GM21717 (cell line): ENCODE measurements around the gene TPT1.
"Not testable (repeated sequence)": the region's sequence is repeated elsewhere in the genome, so short reads cannot be mapped to it uniquely, and the experiment has no call there.

Source experiments
- ATAC-seq: cut with Tn5 transposase; IDR thresholded peaks from one replicate; pipeline ENCODE4 v1.9.1; 2021; ENCODE audit warnings: mild to moderate bottlenecking, moderate library complexity; ENCODE audit not compliant: unreplicated experiment

Gene TPT1

DNA sequence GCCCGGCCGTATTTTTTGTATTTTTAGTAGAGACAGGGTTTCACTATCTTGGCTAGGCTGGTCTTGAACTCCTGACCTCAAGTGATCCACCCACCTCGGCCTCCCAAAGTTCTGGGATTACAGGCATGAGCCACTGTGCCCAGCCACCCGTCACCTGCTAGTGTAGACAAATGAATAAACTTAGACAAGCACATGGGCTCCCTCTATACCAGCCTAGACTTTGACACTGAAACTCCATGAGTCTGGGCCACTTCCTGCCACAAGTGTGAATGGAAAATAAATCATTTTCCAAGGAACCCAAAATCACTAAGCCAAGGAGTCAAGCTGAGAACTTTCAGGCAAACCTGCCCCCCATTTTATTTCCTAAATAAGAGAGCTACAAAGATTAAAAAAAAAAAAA, 27.0 kb upstream of the TPT1 start:
- no peak for ATAC-seq

DNA sequence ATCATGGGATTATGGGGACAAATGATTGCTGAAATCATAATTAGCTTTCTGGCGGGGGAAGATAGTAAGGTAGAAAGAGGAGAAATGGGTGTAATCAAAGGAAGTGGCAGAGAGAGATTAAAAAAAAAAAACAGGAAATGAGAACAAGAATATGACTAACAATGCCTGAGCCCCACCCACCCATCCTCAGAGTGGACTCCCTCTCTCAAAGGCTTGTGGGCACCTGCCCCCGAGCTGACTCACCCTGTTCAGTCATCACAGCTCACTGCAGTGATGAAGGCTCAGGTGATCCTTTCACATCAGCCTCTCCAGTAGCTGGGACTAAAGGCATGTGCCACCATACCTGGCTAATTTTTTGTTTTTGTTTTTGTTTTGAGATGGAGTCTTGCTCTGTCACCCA, 26.4 kb upstream of the TPT1 start:
- peak; percentile 91 for ATAC-seq

DNA sequence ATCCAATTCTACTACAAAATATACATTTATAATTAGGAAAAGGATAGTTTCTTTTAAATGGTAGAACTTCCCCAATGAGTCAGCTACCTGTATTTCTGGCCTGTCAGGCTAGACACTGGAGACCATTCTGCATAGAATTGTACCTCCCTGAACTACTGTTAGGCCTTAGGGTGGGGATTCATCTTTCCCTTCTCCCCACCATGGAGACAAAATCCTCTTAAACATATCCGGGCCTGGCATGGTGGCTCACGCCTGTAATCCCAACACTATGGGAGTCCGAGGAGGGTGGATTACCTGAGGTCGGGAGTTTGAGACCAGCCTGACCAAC, 24.5 kb upstream of the TPT1 start:
- no peak for ATAC-seq

- ATAC-seq, result no peak
Observed at GRCh38 chr13:45364876-45365557, 24.0 kb upstream of the TPT1 start.

DNA sequence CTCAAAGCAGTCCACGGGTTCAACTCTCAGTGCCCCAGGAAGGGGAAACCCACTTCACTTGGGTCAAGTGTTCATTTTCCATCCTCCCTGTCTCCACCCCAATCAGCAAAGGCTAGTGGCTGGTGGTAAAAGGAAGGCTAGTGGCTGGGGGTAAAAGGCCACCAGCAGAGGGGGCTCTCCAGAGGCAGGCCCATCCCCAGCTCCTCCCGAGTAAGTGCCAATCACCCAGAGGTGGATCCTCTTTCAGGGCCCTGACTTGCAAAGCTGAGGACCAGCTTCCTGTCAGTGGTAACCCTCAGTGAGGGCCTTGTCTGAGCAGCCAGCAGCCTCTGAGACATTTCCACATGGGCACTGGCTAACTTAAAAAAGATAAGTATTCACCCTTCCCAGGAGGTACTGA, 22.0 kb upstream of the TPT1 start:
- no peak for ATAC-seq

- ATAC-seq, result no peak
Observed at GRCh38 chr13:45361596-45362206, 20.7 kb upstream of the TPT1 start.

DNA sequence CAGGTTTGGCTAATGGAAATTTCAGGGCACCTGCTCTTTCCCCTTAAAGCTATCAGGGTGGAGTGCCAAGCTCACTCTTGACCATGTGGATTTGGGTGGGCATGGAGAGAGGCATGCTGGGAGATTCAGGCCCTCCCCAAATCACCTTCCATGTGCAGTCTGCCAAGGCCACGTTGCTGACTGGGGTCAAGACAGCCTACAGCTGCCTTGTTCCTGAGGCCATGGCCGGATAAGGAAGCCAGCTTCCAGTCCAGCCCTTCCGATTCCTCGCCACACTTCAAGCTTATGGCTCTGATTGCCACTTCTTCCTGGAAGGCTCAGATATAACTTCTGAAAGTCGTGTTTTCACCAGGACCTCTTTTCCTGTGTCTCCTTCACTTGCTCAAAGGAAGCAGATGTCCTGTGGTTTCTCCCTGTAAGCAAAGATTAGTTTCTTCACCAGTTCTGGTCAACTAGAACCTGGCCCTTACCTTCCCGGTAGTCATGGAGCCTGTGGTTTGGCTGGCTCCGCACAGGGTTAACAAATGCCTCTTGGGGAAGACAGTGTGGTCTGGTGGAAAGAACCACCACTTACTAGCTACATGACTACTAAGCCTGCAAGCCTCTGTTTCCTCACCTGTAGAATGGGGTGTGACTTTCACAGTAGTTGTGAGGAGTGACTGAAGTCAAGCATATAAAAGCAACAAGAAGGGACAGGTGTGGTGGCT, 16.1 kb upstream of the TPT1 start:
- ATAC-seq, result no peak

DNA sequence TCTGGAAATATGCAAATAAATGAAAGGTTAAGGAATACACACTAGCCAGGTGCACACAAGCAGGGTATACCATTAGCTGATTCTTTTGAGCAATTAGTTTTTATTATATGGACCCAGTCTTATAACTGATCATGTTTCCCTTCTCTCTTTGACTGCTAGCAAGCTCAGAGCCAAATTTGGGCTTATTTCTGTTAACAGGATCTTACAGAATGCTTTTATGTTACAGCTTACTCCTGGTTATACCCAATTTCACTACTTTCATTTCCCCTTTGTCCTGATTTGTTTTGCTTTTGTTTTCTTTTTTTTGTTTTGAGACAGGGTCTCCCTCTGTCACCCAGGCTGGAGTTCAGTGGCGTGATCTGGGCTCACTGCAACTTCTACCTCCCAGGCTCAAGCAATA, 12.9 kb upstream of the TPT1 start:
- ATAC-seq, result no peak

- no peak for ATAC-seq
Observed at GRCh38 chr13:45352031-45352430, 11.0 kb upstream of the TPT1 start.

- ATAC-seq, result no peak
Observed at GRCh38 chr13:45350152-45350551, 9.2 kb upstream of the TPT1 start.

DNA sequence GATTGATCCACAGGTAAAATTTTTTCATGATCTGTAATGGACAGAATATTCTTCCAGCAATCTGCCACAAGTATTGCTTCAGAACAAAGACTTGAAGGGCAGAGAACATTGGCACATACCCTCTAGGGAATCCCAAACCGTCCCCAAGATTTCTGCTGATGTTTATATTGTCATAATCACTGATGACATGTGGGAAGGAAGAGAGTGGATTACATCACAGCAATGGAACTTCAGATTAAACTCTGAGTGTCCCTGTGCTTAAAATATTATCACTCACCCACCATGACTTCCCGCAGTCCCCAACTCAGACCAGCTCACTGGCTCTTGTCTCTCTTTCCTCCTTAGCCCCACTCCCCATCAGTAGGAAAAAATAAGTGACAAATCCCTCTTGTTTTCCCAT, 8.5 kb upstream of the TPT1 start:
- ATAC-seq, result no peak

- ATAC-seq, result not testable (repeated sequence)
Observed at GRCh38 chr13:45344064-45344463, 3.1 kb upstream of the TPT1 start.

DNA sequence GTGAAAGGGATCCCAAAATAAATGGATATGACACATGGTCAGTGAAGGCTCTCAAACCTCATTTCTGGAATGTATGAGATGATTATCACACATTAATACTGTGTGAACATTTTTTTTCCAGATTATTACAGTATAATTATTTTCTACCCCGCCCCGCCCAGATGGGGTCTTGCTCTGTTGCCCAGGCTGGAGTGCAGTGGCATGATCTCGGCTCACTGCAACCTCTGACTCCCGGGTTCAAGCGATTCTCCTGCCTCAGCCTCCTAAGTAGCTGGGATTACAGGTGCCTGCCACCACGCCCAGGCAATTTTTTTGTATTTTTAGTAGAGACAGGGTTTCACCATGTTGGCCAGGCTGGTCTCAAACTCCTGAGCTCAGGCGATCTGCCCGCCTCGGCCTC, 2.1 kb upstream of the TPT1 start:
- not testable (repeated sequence) for ATAC-seq

- not testable (repeated sequence) for ATAC-seq
Observed at GRCh38 chr13:45342668-45343067, 1.7 kb upstream of the TPT1 start.

DNA sequence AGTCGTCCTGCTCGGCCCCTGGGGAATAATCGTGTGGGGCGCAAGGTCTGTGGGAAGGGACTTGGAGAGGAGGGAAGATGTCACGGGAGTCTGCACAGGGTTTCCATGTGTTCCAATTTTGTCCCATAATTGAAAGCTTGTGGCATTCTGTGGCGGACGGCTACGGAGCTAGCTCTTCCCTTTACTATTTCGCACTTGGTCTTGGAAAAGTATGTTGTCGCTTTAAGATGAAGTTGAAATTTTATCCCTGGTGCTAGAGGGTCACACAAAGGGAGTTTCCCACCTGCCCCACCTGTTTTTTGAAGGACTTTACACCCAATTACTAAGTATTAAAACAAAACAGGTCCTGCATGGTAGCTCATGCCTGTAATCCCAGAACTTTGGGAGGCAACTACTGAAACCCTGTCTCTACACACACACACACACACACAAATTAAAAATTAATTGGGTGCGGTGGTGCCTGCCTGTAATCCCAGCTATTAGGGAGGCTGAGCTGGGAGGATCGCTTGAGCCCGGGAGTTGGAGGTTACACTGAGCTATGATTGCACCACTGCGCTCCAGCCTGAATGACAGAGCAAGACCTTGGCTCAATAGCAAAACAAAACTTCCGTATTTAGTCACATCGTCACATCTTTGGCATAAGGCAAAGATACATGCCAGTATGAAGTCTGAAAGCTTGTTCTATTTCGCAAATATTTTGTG, 967 bp upstream of the TPT1 start:
- no peak for ATAC-seq

DNA sequence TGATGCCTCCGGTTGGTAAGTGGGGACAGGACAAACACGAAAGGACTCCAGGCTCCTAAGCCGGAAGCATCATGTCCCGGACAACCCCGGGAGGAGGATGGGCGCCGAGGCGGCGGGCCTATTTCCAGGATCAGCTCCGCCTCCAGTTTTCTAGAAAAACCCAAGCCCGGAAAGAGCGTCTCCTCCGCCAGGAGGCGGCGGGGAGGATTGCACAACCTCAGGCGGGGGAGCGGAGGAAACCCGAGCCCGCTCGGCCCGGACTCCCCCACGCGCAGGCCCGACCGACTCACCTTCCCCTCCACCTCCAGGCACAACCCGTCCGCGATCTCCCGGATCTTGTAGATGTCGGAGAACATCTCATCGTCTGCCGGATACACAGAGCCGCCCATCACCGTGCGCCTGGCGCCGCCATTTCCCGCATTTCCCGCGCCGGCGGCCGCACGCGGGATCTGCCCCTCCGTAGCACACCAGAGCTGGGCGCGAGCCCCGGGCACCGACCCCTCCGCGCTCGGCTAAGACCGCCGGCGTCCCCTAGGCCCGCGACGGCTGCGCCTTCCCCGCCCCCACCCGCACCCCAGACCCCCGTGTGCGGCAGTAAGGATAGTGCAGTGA, 455 bp downstream of the TPT1 start:
- ATAC-seq, result peak; percentile 44

- no peak for ATAC-seq
Observed at GRCh38 chr13:45339867-45340266, 1.1 kb downstream of the TPT1 start.

- no peak for ATAC-seq
Observed at GRCh38 chr13:45339399-45339798, 1.6 kb downstream of the TPT1 start.

DNA sequence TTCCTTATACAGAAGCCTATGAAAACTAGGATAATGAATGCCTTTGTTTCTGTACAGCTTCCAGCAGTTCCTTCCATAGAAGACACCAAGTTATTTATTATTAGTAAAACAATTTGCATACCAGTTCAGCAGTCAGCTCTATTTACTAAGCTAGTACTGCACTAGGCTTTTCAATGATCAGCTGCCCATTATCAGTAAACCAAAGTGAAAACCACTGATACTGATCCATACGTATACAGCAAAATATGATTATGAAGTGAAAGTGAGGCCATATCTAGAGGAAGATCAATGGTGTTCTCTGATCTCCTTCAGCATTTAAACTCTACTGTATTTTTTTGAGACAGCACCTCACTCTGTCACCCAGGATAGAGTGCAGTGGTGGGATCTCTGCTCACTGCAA, 3.2 kb downstream of the TPT1 start:
- ATAC-seq, result no peak

DNA sequence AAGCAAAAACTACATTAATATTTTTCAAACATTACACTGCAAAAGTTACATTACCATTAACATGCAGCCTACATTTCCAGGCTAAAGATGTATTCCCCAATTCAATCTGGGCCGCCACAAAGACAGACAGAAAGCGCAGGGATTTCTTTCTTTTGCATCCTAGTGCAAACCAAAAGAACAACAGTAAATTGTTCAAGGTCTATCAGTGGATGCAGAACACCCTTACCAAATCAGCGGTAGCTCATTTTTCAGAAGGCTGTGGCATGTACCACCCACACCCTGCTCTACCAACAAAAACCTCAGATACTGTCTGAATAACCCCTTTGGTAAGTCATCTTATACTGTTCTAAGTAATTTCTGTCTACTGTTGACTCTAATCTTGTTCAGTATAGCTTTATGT, 3.6 kb downstream of the TPT1 start:
- no peak for ATAC-seq

DNA sequence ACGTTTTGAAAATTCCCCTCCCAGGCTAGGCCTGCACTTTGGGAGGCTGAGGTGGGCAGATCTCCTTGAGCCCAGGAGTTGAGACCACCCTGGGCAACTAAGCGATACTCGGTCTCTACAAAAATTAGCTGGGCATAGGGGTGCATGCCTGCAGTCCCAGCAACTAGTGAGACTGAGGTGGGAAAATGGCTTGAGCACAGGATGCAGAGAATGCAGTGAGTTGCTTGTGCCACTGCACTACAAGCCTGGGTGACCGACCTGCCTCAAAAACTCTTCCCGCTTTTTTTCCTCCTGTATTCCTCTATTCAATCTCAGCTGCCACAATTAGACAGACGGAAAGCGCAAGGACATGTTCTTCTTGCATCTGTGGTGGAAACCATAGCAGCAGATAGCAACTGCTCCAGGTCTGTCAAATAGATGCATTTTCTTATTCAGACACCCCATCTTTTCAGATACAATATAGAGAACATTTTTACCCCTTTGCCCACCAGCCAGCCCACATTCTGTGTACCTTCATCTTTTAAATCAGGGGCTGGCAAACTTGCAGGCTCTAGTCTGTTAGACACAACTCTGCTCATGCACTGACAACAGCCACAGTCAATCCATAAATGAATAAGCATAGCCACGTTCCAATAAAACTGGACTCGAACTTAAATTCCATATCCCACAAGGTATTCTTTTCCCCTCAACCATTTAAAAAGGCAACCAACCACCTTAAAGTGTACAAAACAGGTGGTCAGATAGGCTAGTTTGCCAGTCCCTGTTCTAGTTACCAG, 4.8 kb downstream of the TPT1 start:
- no peak for ATAC-seq
